RWPE1 (cell line): ENCODE measurements around the gene DUSP22.

ENCODE experiments used
- CTCF ChIA-PET: fragments of 350-600 bp; sonication (Branson Sonifier 250); formaldehyde crosslinking; extraction: SDS; loops from one replicate; lab custom pipeline; 2021; lab: Yijun Ruan, JAX
- POLR2A ChIA-PET: fragments of 400-600 bp; formaldehyde crosslinking; extraction: SDS; loops from one replicate; lab custom pipeline; 2020; ENCODE audit warnings: antibody characterized with exemption; ENCODE audit not compliant: low non-redundant PET; lab: Yijun Ruan, JAX
- DNase-seq: peaks from one replicate; pipeline ENCODE4 v3.0.0; 2012; ENCODE audit warnings: low spot score
- H3K27ac ChIP-seq: fragments of 450-650 bp; 2 replicates; pipeline ENCODE4 v1.5.1; 2017
- CTCF ChIP-seq: fragments of 450-650 bp; conservative IDR thresholded peaks from 2 replicates; pipeline ENCODE4 v1.5.1; 2017; ENCODE audit warnings: low read depth, mild to moderate bottlenecking

Gene DUSP22

GRCh38 chr6:307065-307814 lies 15.0 kb downstream of the DUSP22 start:
- no peak for DNase-seq
- no peak overlapping the region for H3K27ac ChIP-seq
- POLR2A ChIA-PET = no interaction called here
- CTCF ChIA-PET = interaction anchor here (0.6 to 0.7 kb wide), 2 partner anchors 17 to 153 kb away, joined by 3 to 5 read pairs; no protein-coding TSS in a partner anchor
- no peak for TF ChIP-seq CTCF

- no peak for DNase-seq
- H3K27ac ChIP-seq = no peak overlapping the region
- POLR2A ChIA-PET = no interaction called here
- CTCF ChIA-PET = interaction anchor here (0.6 to 0.7 kb wide), 2 partner anchors 17 to 154 kb away, joined by 3 to 5 read pairs; no protein-coding TSS in a partner anchor
- no peak for TF ChIP-seq CTCF
Measured at GRCh38 chr6:307874-308273, 15.6 kb downstream of the DUSP22 start.

- DNase-seq = no peak
- ChIA-PET POLR2A (no interaction called here), CTCF (no interaction called here)
- no peak overlapping the region for H3K27ac ChIP-seq
- TF ChIP-seq CTCF = no peak
Measured at GRCh38 chr6:308307-308706, 16.0 kb downstream of the DUSP22 start.

GRCh38 chr6:308768-309167 lies 16.5 kb downstream of the DUSP22 start:
- no peak overlapping the region for H3K27ac ChIP-seq
- ChIA-PET CTCF (no interaction called here), POLR2A (no interaction called here)
- DNase-seq = no peak
- TF ChIP-seq CTCF = no peak

GRCh38 chr6:309947-310346 lies 17.7 kb downstream of the DUSP22 start:
- TF ChIP-seq CTCF = no peak
- no peak overlapping the region for H3K27ac ChIP-seq
- CTCF ChIA-PET = no interaction called here
- no peak for DNase-seq
- POLR2A ChIA-PET = no interaction called here

GRCh38 chr6:310671-311070 lies 18.4 kb downstream of the DUSP22 start:
- POLR2A ChIA-PET = no interaction called here
- DNase-seq = no peak
- no peak overlapping the region for H3K27ac ChIP-seq
- CTCF ChIA-PET = no interaction called here
- no peak for TF ChIP-seq CTCF
